ENCODE measurements around the gene MINDY1. TPM values are rescaled to one million over a fixed set of nuclear protein-coding genes. Genes with fewer than 3 reads are reported as not detected.

The MINDY1 gene
- polyA plus RNA-seq, 1 donor from 2014 or later: 16.1 TPM

DNA sequence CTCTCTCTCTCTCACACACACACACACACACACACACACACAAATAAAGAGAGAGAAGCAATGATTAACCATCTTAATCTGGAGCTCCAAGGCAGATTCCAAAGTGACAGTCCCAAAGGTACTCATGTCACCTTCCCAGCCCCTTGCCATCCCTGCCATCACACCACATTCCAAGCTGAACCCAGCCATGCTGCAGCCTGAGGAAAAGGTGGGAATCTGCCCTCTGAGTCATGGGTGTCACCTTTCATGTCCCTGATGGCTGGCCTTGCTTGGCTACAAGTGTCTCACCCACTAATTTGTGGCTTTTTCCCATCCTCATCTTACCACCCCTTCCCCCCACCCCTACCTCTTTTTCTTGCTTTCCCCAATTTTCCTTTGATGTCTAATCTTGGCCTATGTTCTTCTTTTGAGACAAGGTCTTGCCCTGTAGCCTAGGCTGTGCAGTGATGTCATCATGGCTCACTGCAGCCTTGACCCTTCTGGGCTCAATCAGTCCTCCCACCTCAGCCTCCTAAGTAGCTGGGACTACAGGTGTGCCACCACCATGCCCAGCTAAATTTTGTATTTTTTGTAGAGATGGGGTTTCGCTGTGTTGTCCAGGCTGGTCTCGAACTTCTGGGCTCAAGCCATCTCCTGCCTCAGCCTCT lies 21.4 kb downstream of the MINDY1 start:
- H3K4me2 ChIP-seq (ENCODE audit: low read length): no peak overlapping the region
- no peaks in the 10 kb centered on the region for H3K27me3 ChIP-seq (ENCODE audit: insufficient read depth, low read depth, low read length)
- no peak overlapping the region for H2AFZ ChIP-seq (ENCODE audit: low read depth, low read length)
- no peak overlapping the region for H3K27ac ChIP-seq (ENCODE audit: low read length)
- no peaks in the 10 kb centered on the region for H4K20me1 ChIP-seq (ENCODE audit: insufficient read depth)
- H3K9me2 ChIP-seq (ENCODE audit: insufficient read depth, low read length): no peaks in the 10 kb centered on the region
- no peak for TF ChIP-seq EP300 (conservative IDR thresholded peaks at IDR 0.05; ENCODE audit: poor library complexity, severe bottlenecking)
- TF ChIP-seq TAF1 (IDR thresholded peaks at IDR 0.05; ENCODE audit: low read depth): no peak
- no peak for TF ChIP-seq EZH2 (IDR thresholded peaks at IDR 0.05; ENCODE audit: borderline replicate concordance, insufficient read depth, low read length, poor library complexity, severe bottlenecking)
- TF ChIP-seq RAD21 (conservative IDR thresholded peaks at IDR 0.05): no peak
- TF ChIP-seq MXI1 (conservative IDR thresholded peaks at IDR 0.05; ENCODE audit: poor library complexity, severe bottlenecking): no peak
- TF ChIP-seq SMC3 (conservative IDR thresholded peaks at IDR 0.05; ENCODE audit: poor library complexity): no peak
- no peak overlapping the region for H3K9ac ChIP-seq (ENCODE audit: low read length)
- no peaks in the 10 kb centered on the region for H3K36me3 ChIP-seq (ENCODE audit: insufficient read depth, low read length)
- H3F3A ChIP-seq (ENCODE audit: insufficient read depth, low read length, poor library complexity, severe bottlenecking): no peaks in the 10 kb centered on the region
- no peaks in the 10 kb centered on the region for H3K79me2 ChIP-seq (replicated peaks; ENCODE audit: insufficient read depth, low read length)
- no peak overlapping the region for H3K4me3 ChIP-seq (ENCODE audit: low read length)
- H3K9me3 ChIP-seq (ENCODE audit: low read length): no peaks in the 10 kb centered on the region

DNA sequence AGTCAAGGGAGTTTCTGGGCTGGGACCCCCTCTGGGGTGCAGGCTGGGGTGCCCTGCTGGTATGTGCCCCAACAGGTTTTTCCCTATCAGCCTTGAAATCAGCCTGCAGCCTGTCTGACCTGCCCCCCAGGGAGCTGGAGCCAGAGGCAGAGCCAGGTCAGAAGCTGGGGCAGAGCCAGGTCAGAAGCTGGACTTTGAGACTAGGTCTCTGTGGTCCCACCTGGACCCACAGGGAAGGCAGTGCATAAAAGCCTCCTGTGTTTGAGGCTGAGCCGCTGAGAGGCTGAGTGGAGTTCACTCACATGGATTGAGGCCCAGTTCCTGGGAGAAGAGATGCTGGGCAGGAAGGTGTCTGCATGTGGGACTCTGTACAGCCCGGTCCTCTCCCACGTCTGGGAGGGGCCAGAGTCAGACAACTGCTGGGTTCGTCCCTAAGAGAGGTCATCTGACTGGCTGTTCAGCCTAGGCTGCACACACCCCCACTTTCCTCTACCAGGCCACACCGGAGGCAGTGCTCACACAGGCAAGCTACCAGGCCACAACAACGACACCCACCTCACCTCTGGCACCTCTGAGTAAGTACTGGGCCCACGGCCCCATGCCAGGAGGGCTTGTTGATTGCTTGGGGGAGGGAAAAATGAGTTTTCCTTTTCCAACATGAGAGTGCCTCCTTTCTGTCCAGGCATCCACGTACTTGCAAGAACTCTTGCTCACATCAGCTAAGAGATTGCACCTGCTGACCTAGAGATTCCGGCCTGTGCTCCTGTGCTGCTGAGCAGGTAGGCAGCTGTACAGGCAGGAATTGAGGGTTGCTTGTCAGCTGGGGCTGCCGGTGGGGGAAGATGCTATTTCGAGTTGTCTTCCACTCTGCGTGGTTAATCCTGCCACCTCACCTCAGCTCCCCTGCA lies 24.6 kb downstream of the MINDY1 start, which contains the start of gene ANXA9:
Gene ANXA9, plus strand, starts transcription at position 488 of the 908 bp plus-strand sequence. CDS start 814 bp downstream, outside the sequence.
- TF ChIP-seq REST (IDR thresholded peaks at IDR 0.05; ENCODE audit: borderline replicate concordance) (no peak), RAD21 (conservative IDR thresholded peaks at IDR 0.05) (no peak), MXI1 (conservative IDR thresholded peaks at IDR 0.05; ENCODE audit: poor library complexity, severe bottlenecking) (no peak), EZH2 (IDR thresholded peaks at IDR 0.05; ENCODE audit: borderline replicate concordance, insufficient read depth, low read length, poor library complexity, severe bottlenecking) (no peak), POLR2AphosphoS5 (IDR thresholded peaks at IDR 0.05) (no peak), CTCF (IDR thresholded peaks at IDR 0.05; ENCODE audit: poor library complexity, severe bottlenecking) (no peak), SMC3 (conservative IDR thresholded peaks at IDR 0.05; ENCODE audit: poor library complexity) (no peak), EP300 (conservative IDR thresholded peaks at IDR 0.05; ENCODE audit: poor library complexity, severe bottlenecking) (no peak), TAF1 (IDR thresholded peaks at IDR 0.05; ENCODE audit: low read depth) (no peak)
- H3K9me3 ChIP-seq (ENCODE audit: low read length): no peaks in the 10 kb centered on the region
- no peaks in the 10 kb centered on the region for H4K20me1 ChIP-seq (ENCODE audit: insufficient read depth)
- no peaks in the 10 kb centered on the region for H3F3A ChIP-seq (ENCODE audit: insufficient read depth, low read length, poor library complexity, severe bottlenecking)
- H3K9ac ChIP-seq (ENCODE audit: low read length): no peak within 1 kb of the TSS
- no peaks in the 10 kb centered on the region for H3K79me2 ChIP-seq (replicated peaks; ENCODE audit: insufficient read depth, low read length)
- H3K27me3 ChIP-seq (ENCODE audit: insufficient read depth, low read depth, low read length): no peaks in the 10 kb centered on the region
- no peak within 1 kb of the TSS for H3K4me3 ChIP-seq (ENCODE audit: low read length)
- no peak within 1 kb of the TSS for H3K27ac ChIP-seq (ENCODE audit: low read length)
- no peaks in the 10 kb centered on the region for H3K36me3 ChIP-seq (ENCODE audit: insufficient read depth, low read length)
- H3K4me2 ChIP-seq (ENCODE audit: low read length): no peak within 1 kb of the TSS
- no peaks in the 10 kb centered on the region for H3K9me2 ChIP-seq (ENCODE audit: insufficient read depth, low read length)
- H2AFZ ChIP-seq (ENCODE audit: low read depth, low read length): no peak within 1 kb of the TSS
